Measurements from ENCODE around the gene NRP2.

- TF ChIP-seq POLR2A (IDR thresholded peaks at IDR 0.05) (no peak), CTCF (IDR thresholded peaks at IDR 0.05) (no peak), POLR2AphosphoS5 (IDR thresholded peaks at IDR 0.05) (no peak)
Observed at GRCh38 chr2:205706769-205707381, 24.6 kb downstream of the NRP2 start.
